Dedifferentiated amniotic fluid mesenchymal stem cell (primary cell): ENCODE data around the gene MCM3AP.
A peak's percentile ranks its signal among the peaks of the same experiment; 100 is the strongest.
"Not testable (repeated sequence)": the region's sequence is repeated elsewhere in the genome, so short reads cannot be mapped to it uniquely, and the experiment has no call there.

Source experiments
- DNase-seq: peaks from one replicate; pipeline ENCODE4 v3.0.0-alpha.2; 2016; ENCODE audit errors: extremely low spot score

MCM3AP gene

DNA sequence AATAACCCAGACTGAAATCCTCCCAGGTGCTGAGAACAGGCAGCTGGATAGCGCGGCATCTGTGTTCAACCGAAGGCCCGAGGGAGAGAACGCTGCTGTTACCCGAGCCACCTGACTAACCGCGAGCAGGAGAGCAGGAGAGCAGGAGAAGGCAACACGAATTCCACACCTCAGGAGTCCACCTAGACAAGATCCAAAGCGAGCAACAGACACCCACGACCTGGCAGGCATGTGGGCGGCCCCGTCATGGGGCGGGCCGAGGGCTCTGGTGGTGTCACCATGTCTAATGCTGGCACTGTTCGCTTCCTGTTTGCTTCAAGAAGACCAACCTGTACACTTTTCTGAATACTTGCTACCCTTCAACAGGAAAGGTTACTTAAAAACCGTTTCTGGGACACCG is 80.2 kb downstream of the MCM3AP start:
- DNase-seq = no peak

DNA sequence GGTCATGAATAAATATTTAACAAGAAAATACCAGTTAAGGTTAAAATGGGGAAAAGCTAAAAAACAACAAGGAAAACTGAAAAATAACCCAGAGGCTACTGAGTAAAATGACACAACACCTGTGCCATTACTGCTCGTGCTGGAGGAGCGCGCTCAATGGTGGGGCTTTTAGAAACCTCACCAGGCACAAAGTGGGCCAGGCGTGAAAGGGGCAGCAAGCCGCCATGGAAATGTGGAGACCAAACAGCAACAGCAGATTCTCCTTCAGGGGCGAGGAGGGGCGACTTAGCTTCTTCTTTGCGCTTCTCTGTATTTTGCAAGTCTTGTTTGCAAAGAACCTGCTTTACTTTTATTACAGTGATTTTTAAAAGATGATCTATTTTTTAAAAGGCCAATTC is 82.2 kb downstream of the MCM3AP start:
- no peak for DNase-seq

DNA sequence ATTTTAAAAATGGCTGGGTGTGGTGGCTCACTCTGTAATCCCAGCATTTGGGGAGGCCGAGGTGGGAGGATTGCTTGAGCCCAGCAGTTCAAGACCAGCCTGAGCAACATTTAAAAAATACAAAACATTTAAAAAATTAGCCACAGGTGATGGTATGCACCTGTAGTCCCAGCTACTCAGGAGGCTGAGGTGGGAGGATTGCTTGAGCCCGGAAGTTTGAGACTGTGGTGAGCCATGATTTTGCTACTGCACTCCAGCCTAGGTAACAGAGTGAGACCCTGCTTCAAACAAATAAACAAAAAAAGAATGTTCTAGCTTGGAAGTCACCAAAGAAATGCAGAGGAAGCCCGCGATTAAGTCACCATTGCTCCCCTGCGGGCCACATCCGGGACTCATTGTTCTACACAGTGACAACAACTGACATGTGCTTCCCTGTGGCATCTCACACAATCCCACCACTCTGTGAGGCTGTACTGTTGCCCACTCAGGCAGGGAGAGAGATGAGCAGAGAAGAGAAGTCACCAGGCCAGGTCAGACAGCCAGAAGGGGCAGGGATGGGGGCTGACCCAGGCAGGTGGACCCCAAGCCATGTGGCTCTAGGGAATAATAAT is 82.7 kb downstream of the MCM3AP start:
- no peak for DNase-seq

DNA sequence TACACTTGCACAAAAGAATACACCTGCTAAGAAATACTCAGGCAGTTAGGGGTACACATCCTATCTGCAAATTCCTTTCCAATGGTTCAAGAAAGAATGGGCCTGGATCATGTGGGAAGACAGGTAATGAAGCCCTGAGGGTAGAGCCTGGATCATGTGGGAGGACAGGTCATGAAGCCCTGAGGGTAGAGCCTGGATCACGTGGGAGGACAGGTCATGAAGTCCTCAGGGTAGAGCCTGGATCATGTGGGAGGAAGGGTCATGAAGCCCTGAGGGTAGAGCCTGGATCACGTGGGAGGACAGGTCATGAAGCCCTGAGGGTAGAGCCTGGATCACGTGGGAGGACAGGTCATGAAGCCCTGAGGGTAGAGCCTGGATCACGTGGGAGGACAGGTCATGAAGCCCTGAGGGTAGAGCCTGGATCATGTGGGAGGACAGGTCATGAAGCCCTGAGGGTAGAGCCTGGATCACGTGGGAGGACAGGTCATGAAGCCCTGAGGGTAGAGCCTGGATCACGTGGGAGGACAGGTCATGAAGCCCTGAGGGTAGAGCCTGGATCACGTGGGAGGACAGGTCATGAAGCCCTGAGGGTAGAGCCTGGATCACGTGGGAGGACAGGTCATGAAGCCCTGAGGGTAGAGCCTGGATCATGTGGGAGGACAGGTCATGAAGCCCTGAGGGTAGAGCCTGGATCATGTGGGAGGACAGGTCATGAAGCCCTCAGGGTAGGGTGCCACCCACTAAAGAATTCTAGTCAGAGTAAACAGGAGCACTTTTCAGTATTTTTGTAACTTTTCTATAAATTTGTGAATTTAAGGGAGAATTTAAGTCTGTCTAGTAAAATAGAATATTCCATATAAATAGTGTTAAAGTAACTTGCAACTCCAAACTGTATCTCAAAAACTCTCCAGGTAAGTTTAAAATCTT is 84.3 kb downstream of the MCM3AP start:
- not testable (repeated sequence) for DNase-seq

DNA sequence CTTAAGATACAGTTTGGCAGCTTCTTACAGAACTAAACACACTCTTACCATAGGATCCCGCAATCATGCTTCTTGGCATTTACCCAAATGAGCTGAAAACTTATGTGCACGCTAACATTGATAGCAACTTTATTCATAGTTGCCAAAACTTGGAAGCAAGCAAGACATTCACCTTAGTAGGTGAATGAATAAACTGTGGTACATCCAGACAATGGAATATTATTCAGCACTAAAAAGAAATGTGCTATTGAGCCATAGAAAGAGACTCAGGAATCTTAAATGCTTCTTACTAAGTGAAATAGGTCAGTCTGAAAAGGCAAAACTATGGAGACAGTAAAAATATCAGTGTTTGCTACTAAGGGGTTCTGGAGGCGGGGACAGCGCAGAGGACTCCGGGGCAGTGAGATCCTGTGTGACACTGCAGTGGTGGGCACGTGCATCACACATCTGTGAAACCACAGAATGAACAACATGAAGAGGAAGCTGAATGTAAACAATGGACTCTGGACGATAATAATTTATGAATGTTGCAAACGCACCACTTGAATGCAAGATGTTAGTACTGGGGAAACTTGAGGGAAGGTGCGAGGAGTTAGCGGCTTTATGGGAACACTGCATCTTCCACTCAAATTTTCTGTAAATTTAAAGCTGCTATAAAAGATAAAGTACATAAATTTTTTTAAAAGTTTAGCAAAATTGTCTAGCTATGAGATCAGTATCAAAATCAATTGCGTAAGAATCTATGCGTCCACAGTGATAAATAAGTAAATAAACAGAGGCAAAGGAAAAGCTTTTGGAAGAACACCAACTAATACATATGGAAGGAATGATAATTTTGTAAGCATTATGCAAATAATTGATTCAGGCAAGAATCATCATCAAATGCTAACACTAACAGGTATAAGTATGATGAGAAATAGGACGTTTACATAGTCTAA is 85.7 kb downstream of the MCM3AP start:
- no peak for DNase-seq

DNA sequence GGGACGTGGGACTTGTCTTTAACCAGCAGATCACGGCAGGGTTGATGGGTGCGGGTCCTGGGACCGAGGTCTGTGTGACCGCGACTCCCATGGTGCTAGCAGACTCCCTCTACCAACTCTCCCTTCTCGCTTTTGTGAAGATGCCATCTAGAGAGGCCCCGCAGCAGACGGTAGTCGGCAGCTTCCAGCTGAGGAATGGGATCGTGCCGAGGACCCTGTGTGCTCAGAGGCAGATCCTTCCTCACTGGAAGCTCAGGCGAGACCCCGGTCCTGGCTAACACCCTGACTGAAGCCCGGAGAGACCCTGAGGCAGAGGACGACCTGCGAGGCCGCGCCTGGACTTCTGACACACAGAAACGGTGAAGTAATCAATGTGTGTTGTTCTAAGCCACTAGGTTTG is 88.7 kb downstream of the MCM3AP start:
- no peak for DNase-seq

DNA sequence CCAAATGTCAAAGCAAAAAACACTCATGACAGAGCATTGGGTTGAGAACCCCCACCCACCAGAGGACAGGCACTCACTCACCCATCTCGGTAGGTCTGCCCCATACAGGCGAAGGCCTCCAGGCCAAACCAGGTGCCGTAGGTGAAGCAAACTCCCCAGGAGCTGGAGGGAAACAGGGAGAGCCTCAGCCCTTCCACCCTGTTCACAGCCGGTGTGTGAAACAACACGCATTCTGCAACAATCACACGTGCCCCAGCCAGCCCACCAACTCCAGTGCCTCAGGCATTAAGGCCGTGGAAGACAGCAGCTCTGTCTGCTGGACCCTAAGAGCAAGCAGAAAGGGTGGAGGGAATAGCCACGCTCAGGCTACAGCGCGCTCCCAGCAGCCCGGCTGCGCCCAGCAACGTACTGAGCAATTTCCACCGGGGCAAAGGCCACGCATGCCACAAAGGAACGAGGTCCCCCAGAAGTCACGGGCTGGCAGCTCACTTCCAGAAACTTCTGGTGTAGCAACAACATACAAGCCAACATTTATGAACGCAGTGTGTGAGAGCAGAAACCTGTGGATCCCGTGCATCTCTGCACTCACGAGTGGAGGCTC is 89.7 kb downstream of the MCM3AP start:
- no peak for DNase-seq

DNA sequence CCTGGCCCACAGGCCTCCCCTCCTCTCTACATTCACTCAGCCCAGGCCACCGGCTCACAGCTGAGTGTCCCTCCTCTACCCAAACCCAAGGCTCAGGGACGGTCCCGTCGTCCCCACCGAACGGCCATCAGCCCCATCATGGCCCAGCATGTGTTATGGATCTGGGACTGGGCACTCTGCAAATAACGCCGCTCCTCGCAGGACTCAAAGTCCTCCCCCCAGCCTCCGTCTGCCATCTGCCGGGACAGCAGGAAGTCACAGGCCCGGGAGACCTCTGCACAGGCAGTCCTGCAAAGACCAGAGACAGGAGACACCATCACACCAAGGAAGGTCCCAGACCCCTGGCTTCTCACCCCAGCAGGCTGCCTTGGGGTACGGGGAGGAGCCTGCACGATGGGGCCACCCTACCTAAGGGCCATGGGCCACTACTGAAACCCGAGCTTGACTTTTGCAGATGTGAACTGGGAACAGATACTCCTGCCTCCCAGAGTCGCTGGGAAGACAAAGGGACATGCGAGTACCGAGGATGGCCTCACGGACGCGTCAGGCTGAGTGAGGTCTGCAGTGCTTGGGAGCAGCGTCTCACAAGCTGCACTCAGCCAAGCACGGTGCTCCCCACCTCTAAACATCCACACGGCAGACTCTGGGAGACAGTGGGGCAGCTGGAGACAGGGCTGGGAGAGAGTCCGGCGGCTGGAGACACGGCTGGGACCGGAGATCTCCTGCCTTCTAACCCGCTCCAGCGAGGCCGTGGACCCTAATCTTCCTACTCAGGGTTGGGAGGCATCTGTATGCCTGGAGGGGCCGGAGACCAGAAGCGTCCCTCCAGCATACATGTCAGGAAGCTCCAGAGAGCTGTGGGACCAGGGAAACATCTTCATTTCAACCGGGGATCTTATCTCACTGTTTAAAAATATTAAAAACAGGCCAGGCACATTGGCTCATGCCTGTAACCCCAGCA is 90.8 kb downstream of the MCM3AP start:
- no peak for DNase-seq

DNA sequence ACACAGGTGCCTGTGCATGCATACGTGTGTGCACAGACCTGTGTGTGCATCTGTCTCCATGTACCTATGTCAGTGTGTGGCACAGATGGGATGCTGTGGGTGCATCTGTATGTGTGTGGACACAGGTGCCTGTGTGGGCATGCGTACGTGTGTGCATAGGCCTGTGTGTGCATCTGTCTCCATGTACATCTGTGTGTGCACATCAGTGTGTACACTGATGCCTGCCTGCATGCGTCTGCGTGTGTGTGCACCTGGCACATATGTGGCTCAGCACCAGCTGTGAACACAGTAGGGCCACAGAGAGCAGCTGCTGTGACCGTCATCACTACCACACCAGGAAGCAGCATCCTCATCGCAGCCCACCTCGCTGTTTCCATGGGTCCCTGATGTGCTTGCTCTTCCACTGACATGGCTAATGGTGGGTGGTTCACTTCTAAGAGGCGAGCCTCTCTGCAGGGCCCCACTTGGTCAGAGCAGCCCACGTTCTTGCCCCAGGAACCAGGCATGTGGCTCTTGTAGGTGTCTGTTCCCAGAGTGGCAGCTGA is 91.5 kb downstream of the MCM3AP start:
- no peak for DNase-seq

DNA sequence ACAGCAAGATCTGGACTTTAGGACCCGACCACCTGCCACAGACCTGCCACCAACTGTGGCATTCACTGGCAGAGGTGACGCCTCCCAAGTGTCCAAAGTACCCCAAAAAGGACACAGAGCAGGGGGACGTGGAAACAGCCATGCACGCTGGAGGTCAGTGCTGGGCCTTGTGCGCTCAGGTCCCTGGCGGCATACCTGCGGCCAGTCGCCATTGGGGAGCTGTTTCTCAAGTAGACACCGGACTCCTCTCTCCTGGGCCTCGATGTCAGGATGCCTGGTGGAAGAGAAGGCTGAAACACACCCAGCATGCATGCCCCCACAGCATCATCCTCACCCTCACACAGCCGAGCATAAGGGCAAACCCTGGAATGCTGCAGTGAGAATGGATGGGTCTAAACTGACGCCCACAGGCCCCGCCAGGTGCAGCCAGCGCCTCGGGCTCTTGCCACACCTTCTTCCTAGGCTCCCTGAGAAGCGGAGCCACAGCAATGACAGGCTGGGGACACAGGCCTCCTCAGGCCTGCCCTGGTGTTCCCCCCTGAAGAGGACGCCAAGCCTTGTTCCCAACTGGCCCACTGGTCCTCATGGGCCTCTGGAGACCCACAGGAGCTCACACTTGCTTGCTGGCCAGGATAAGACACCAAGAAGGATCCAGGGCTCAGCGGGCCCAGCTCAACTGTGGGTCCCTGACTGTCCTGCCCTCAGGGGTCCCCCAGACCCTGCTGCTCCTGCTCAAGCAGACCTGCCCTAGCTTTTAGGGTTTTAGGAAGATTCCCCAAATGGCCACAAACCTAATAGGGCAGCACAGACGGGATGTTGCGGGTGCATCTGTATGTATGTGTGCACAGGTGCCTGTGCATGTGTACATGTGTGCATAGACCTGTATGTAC is 93.5 kb downstream of the MCM3AP start:
- DNase-seq = no peak

DNA sequence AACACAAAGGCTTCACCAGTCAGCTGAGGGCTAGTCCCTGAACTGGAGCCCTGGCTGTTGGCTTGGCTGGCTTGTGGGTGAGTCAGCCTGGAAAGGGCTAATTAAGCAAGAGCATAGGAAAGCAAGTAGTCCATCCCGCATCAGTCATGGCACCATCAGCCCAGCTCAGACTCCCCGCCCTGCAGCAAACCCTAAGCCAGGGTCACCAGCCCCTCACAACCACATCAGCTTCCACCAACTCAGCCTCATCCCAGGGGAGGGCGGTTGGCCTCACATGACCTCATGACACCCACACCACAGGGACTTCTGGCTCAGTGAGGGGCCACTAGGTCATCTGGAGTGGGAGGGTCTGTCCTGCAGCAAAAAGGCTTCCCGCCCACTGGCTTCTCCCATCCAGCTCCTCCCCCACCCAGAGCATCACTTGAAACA is 94.1 kb downstream of the MCM3AP start:
- DNase-seq = peak; percentile 55

DNA sequence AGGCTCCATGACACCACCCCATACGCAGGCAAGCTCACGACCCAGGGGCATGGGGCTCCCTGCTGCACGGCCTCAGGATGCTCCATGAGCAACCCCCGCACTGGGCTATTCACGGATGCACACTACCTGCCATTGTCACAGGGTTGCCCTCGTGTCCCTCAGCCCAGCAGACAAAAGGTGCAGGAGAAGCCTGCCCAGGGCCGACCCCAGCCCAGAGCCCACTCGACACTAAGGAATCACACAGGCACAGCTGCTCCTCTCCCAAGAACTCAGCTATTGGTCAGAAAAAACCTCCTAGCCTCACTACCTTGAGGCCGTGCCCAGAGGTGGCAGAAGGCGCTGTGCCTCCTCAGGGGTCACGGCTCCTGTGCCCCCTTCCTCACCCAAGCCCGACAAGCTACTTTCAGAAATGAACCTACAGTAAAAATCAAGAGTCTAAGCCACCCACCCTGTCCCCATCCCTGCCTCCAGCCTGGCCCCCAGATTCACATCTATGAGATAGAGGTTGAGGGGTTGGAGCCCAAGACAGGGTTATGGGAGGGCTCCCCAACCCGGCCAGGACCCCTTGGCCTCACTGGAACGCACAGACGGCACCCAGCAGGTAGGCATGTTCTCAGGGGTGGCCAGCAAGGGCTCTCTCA is 94.8 kb downstream of the MCM3AP start:
- DNase-seq = no peak

DNA sequence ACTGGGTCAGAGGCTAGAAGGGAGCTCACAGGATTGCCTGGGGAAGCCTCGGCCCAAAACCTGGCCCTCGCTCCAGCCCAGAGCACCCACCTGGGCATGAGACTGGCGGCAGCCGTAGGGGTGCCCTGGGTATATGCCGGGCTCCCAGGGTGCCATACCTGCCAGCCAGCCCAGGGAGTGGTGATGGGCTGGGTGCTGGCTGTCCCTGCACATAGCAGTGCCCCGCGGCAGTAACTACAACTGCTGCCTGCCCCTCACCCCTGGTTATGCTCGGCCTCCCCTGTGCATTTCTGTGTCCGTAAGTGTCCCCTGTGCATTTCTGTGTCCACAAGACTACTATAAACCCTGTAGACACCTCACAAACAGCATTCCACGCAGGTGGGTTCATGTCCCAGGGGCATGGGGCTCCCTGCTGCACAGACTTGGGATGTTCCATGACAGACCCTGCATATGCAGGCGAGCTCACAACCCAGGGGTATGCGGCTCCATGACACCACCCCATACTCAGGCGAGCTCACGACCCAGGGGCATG is 95.4 kb downstream of the MCM3AP start:
- DNase-seq = no peak

DNA sequence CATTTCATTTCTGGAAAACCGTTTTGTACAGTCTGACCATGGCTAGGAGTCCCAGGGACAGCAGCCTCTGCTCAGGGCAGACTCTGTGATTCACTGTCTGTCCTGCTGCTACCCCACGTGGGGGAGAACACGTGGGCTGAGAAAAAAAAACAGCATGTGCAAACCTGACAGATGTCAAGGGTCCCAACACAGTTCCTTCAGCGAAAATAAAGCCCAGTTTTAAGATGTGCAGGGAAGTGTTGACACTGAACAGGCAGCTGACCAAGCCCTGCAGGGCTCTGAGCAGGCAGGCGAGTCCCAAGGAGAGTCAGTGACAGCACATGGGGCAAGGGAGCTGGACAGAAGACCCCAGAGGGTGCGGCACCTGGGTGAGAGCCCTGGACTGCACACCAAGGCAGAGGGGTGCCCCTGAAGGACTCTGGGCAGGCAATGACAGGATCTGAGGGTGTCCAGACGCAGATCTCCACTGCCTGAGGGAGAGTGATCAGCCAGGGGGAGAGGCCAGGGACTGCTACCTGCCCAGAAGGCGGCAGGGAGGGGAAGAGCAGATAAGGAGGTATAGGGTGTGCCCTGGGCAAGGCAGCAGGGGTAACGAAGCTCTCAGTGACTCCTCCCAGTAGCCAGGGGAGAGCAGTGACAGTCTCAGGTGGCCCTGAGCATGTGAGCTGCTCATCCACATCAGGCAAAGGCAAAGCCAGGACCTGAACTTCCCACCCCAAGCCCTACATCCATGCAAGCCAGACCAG is 96.0 kb downstream of the MCM3AP start:
- no peak for DNase-seq

DNA sequence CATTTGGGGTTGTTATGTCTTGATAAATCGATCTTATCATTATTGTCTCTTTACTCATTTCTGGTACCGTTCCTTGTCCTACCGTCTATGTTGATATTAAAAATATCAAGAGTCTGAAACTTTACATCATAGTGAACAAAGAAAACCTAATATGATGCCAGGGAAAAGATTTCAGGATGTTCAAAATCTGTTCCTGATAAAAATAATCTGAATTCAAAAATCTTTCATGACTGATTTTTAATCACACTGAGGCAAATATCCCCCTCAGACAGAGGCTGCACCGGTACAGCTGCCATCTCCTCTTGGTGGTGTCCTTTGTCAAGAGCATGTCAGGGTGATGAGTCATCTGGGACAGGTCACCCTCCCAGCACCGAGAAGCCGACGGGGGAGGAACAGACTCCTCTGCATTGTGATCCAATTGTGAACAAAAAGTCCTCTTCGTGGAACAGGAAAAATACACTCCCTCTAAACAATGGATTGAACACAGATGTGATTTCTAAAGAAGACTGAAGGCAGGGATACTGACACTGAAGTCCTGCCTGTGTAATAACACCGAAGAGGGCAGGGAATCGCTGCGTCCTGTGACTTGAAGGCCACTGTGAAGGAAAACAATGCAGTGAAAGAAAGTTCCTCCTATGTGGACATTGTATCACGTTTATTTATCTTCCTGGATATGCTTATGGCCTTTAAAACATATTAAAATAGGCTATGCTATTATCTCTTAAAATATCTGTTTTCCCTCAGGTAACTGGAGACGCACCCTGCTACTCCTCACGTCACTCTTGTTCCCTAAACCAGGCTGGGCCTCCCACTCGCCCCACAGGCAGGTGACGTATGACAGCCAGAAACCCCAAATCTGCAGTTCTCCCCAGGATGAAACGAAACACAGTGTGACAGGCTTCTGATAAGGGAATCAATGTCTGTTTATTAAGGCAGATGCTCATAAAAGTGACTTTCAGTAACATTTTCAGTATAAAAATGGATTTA is 96.9 kb downstream of the MCM3AP start:
- DNase-seq = peak; percentile 49

DNA sequence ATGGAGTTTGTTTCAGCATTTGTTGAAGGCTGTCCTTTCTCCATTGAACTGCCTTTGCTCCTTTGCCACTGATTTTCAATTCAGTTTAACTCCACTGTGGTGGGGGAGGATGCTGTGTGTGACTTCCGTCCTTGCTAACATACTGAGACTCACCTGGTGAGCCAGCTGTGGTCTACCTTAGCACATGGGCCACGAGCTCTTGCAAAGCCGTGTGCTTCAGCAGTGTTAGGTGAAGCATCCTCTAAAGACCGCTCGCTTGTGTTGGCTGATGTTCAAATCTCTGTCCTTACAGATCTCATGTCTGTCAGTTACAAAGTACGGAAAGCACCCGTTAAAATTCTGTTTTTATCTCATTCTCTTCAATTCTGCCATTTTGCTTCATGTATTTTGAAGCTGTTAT is 97.6 kb downstream of the MCM3AP start:
- DNase-seq = no peak

DNA sequence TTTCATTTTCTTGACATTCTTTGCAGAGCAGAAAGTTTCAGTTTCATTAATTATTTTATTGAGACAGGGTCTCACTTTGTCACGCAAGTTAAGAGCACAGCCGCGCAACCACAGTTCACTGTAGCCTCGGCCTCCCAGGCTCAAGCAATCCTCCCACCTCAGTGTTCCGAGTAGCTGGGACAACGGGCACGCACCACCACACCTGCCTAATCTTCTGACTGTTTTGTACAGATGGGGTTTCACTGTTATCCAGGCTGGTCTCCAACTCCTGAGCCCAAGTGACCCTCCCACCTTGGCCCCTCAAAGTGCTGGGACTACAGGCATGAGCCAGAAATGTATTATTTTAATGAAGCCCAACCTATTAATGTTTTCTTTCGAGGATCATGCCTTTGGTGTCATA is 98.2 kb downstream of the MCM3AP start:
- no peak for DNase-seq
